ENCODE results near the gene KLHL25. TPM values are rescaled to one million over a fixed set of nuclear protein-coding genes. Genes with fewer than 3 reads are reported as not detected.

The KLHL25 gene
- total RNA-seq, 1 experiment from 2014 or later: 7.0 TPM

GRCh38 chr15:85777250-85778106 lies 17.2 kb downstream of the KLHL25 start:
- DNase-seq (ENCODE audit: low read depth, low spot score): no peak
- BruUV-seq (replicated peaks): no TSS peak
- Histone ChIP-seq H3K4me3 (ENCODE audit: low read depth in 2 of 2, low read length in 2 of 2) (no peak overlapping the region), H3K4me1 (ENCODE audit: control insufficient read depth, insufficient read depth, low read length) (no peaks in the 10 kb centered on the region), H3K36me3 (ENCODE audit: control insufficient read depth, insufficient read depth, low read length) (no peaks in the 10 kb centered on the region), H3K9me3 (ENCODE audit: control insufficient read depth, insufficient read depth, low read depth, low read length) (no peaks in the 10 kb centered on the region), H3K27me3 (ENCODE audit: control insufficient read depth, insufficient read depth, low read length) (no peaks in the 10 kb centered on the region), H3K27ac (ENCODE audit: low read length) (no peak overlapping the region)
- CTCF ChIA-PET: interaction anchor here (0.6 kb wide), 1 partner anchor 64 kb away, joined by 7 read pairs; no protein-coding TSS in a partner anchor
- no peak for TF ChIP-seq POLR2AphosphoS5 (IDR thresholded peaks at IDR 0.05; ENCODE audit: low read depth, low read length)
- TF ChIP-seq SIN3A (IDR thresholded peaks at IDR 0.05; ENCODE audit: borderline replicate concordance, insufficient read depth, low read depth, low read length): no peak
- TF ChIP-seq, protein P1, sequence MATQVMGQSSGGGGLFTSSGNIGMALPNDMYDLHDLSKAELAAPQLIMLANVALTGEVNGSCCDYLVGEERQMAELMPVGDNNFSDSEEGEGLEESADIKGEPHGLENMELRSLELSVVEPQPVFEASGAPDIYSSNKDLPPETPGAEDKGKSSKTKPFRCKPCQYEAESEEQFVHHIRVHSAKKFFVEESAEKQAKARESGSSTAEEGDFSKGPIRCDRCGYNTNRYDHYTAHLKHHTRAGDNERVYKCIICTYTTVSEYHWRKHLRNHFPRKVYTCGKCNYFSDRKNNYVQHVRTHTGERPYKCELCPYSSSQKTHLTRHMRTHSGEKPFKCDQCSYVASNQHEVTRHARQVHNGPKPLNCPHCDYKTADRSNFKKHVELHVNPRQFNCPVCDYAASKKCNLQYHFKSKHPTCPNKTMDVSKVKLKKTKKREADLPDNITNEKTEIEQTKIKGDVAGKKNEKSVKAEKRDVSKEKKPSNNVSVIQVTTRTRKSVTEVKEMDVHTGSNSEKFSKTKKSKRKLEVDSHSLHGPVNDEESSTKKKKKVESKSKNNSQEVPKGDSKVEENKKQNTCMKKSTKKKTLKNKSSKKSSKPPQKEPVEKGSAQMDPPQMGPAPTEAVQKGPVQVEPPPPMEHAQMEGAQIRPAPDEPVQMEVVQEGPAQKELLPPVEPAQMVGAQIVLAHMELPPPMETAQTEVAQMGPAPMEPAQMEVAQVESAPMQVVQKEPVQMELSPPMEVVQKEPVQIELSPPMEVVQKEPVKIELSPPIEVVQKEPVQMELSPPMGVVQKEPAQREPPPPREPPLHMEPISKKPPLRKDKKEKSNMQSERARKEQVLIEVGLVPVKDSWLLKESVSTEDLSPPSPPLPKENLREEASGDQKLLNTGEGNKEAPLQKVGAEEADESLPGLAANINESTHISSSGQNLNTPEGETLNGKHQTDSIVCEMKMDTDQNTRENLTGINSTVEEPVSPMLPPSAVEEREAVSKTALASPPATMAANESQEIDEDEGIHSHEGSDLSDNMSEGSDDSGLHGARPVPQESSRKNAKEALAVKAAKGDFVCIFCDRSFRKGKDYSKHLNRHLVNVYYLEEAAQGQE (IDR thresholded peaks at IDR 0.05; ENCODE audit: insufficient read depth in 1 of 2, low read depth in 2 of 2, low read length in 1 of 2): no peak
- TF ChIP-seq CTCF (IDR thresholded peaks at IDR 0.05): no peak
- TF ChIP-seq TCF7L2 (IDR thresholded peaks at IDR 0.05; ENCODE audit: low read depth, low read length): no peak
- intact Hi-C loops (cut with micrococcal nuclease; ENCODE audit: unreplicated experiment): no loop called here
- POLR2A ChIA-PET: no interaction called here
- no peak for ATAC-seq
- in situ Hi-C loops (cut with HindIII; ENCODE audit: low pct_unique_long_range_greater_than_20kb, low sequenced_read_pairs): no loop called here

DNA sequence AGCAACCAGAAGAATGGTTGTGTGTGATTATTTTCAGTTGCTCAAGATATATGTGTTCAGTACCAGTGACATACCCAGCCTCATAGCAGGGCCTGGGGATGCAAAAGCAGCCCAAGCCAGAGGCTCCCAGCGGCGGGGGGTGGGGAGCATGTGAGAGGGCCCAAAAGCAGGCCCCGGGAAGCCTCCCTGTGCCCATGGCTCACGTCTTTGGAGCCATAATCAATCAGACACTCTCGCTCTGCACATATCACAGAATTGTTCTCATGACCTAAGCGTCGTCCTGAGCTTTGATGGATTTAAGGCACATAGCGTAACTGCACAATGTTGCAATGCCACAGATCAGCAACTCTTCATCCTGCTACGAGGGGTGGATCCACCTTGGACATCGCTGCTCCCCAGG lies 20.8 kb downstream of the KLHL25 start:
- ChIA-PET CTCF (no interaction called here), POLR2A (no interaction called here)
- ATAC-seq (no peak), DNase-seq (ENCODE audit: low read depth, low spot score) (no peak)
- no peaks in the 10 kb centered on the region for H3K27me3 ChIP-seq (ENCODE audit: control insufficient read depth, insufficient read depth, low read length)
- H3K4me1 ChIP-seq (ENCODE audit: control insufficient read depth, insufficient read depth, low read length): no peaks in the 10 kb centered on the region
- intact Hi-C loops (cut with micrococcal nuclease; ENCODE audit: unreplicated experiment): no loop called here
- no peaks in the 10 kb centered on the region for H3K9me3 ChIP-seq (ENCODE audit: control insufficient read depth, insufficient read depth, low read depth, low read length)
- no peak overlapping the region for H3K4me3 ChIP-seq (ENCODE audit: low read depth in 2 of 2, low read length in 2 of 2)
- TF ChIP-seq POLR2AphosphoS5 (IDR thresholded peaks at IDR 0.05; ENCODE audit: low read depth, low read length) (no peak), CTCF (IDR thresholded peaks at IDR 0.05) (no peak), TCF7L2 (IDR thresholded peaks at IDR 0.05; ENCODE audit: low read depth, low read length) (no peak), SIN3A (IDR thresholded peaks at IDR 0.05; ENCODE audit: borderline replicate concordance, insufficient read depth, low read depth, low read length) (no peak)
- TF ChIP-seq, protein P1 (IDR thresholded peaks at IDR 0.05; ENCODE audit: insufficient read depth in 1 of 2, low read depth in 2 of 2, low read length in 1 of 2): no peak
- in situ Hi-C loops (cut with HindIII; ENCODE audit: low pct_unique_long_range_greater_than_20kb, low sequenced_read_pairs): no loop called here
- no peak overlapping the region for H3K27ac ChIP-seq (ENCODE audit: low read length)
- no TSS peak for BruUV-seq (replicated peaks)
- no peaks in the 10 kb centered on the region for H3K36me3 ChIP-seq (ENCODE audit: control insufficient read depth, insufficient read depth, low read length)
